GM21423 (cell line): ENCODE results near the gene MBP.

Experiments
- ATAC-seq: cut with Tn5 transposase; IDR thresholded peaks from one replicate; pipeline ENCODE4 v1.9.1; 2021; ENCODE audit warnings: mild to moderate bottlenecking, moderate library complexity; ENCODE audit not compliant: unreplicated experiment

The MBP gene

DNA sequence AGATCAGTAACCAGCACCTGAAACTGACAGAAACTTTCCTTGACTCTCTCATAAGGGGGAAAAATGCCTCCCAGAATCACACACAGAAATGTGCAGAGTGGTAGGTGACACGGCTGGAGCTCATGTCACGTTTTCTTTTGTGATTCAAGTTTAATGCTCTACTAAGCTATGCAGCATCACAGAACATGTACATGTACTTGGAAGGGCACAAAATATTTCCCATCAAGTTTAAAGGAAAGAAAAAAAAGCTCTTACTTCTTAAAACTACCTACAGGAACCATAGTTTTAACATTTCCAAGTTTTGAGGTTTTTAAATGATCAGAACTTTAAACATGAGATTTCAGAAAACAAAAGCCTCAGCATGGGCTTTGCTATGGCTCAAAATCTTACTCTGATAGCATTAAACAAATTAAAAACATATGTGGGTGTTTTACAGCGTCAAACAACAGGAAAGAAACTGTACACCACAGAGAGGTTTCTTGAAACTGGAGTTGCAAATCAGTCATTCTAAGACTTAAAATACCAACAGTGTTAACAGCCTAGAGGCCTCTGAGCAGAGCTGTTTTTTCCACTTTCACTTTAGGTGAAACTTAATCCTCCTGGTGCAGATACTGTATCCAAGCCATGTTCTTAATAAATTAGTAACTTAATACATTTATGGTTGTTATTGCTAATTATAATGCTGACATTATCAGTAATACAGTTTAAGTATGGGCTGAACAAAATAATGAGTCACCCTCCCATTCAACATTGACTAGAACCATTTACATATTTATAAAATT is 30.1 kb downstream of the MBP start:
- peak; percentile 71 for ATAC-seq

DNA sequence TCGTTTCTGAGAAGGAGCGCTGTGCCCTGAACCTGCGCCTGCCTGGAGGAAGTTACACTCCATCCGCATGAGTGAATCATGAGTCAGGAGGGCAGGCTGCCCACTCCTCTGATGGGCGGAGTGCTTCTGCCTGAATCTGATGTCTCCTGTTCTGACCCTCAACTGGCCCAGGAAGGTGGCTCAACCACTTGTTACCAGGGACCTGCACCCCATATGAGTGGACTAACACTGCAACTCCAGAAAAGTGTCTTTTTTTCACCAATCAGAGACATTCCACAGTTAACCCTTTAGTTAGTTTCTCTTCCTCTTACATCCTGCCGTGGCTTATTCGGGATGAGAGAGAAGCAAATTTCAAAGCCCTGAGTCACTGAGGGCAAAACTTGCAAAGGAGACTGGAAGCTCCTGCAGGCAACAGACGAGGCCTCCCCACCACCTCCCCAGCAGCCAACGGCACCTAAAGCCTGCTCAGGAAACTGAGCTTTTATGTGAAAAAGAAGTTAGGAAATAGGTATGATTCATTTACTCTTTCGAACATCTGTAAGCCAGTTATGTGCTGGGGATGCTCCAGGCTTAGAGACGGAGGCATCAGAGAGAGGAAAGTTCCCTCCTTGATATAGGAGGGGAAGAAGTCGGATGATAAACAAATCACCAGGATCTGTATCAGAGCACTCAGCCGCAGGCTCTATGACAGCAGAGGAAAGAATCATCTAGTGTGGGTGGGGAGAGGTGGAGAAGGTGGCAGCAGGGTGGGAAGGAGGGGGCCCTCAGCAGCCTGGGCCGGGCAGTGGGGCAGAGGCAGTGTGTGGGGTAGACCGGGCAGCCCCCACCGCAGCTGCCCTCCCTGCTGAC is 30.9 kb downstream of the MBP start:
- peak; percentile 29 for ATAC-seq

DNA sequence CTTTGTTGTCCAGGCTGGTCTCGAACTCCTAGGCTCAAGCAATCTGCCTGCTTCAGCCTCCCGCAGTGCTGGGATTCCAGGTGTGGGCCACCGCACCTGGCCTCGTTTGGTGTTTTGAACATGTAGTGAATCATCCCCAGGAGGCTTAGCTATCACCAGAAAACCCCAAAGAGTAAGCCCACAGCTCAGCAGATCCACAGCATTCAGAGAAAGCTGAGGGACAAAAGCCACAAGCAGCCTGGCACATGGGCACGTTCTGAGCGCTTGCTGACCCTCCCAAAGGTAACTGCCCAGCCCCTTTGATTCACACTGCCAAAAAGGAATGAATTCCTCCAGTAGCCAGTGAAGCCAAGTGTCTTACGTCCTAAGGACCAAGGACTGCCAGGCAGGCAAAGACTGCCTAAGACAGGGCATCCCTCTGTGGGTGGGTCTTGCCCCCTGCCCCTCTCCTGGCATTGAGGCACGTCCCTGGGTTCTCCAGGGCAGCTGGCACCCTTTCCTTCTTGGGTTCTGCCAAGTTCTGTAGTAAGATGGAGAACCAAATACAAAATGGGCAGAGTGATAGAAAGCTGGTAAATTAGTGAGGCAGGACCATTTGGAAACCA is 31.7 kb downstream of the MBP start:
- ATAC-seq, result no peak

- ATAC-seq, result peak; percentile 28
Measured at GRCh38 chr18:77099485-77100370, 32.9 kb downstream of the MBP start.

- ATAC-seq, result no peak
Measured at GRCh38 chr18:77098538-77099174, 33.9 kb downstream of the MBP start.

- no peak for ATAC-seq
Measured at GRCh38 chr18:77098029-77098428, 34.6 kb downstream of the MBP start.

GRCh38 chr18:77096936-77097886 is 35.4 kb downstream of the MBP start:
- ATAC-seq, result no peak

DNA sequence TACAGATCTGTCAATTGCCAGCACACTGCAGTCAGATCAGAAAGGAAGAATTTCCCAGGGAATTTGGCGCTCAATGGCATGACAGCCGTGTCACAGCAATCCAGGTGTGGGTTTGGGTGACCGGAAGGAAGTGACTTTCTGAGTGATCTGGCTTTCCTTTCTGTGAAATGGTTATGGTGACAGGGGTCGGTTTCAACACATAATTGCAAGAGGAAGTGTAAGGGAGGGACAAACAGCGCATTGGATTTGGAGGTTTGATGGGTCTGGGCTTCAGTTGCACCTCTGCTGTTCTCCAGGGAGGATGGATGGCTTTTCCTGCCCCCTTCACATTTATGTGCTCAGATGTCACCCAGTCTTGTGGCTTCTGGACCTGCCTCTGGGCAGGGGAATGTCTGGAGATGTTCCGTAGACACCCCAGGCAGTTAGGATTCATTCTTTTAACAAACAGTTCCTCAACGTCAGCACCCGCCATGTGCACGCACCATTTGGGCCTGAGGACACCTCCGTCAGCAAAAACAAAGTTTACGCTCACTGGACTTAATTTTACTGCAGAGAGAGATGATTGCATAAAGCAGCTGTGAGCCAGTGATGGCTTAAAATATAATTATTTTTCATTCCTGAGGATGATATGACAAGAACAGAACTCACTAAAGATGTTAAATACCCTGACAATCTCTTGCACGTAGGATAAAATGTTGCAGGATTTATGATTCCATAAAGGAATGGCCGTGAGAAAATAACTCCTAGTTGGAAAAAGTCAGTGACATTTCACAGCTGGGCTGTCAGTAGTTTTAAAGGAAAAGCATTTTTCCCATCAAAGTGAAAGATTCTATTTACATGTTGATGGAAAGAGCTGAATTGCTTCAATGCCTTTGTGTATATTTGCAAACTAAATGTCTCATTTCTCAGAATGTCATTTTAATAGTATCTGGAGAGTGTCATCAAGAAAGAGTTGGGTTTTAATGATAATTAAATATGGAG is 36.9 kb downstream of the MBP start:
- no peak for ATAC-seq

- no peak for ATAC-seq
Measured at GRCh38 chr18:77093586-77093985, 39.0 kb downstream of the MBP start.

DNA sequence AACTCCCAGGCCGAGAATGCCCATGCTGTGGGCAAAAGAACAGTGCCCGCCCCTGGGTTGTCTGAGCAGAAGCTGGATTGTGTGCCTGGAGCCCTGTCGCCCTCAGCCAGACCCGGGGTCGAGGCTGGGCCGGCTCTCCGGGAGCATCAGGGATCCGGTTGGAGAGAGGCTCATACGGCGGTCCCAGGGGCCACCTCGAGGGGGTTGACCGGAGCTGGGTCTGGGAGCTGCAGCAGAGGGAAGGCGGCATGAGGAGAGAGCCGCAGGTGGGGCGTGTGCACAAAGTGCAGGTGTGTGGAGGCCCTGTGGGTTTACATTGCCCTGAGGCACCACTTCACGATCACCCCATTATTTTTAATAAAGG is 39.5 kb downstream of the MBP start:
- ATAC-seq, result no peak

DNA sequence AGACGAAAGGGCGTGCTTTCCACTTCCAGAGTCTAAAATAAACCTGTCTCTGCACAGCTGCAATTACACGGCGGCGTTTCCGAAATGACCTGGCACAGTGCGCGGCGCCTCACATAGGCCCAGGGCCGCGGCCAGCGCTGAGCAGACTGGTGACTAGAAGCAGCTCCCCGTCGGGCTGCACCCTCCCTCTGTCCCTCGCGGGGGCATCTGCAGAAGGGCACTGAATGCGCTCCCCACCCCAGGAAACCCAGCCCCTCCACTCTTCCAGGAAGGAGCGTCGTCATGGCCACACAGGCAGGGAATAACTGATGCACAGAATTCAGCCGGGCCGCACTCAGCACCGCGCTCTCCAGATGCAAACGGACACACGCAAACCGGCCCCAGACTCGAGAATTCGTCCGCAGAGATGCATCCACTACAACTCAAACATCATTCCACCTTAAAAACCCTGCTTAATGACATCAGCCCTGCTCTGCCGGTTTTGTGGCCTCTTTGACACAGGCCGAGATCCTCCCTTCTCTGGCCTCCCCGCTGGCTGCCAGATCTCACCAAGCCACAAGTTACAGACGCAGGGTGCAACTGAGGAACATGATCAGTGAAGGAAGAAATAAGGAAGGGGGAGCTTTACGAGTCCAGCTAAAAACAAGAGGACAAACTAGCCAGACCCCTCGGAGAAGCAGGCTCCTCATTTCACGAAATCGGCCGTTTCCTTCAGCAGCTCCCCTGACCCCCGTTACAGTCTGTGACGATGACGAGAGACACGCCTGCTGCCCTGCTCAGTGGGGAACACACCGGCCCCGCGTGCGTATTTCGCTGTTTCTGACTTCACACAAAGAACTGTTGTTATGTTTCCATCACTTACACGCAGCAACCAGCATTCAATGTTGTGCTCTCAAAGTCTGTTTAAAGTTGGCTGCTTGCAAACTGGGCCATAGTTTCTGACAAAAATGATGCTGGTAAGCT is 40.2 kb downstream of the MBP start:
- no peak for ATAC-seq

GRCh38 chr18:77091366-77091765 is 41.2 kb downstream of the MBP start:
- ATAC-seq, result no peak

GRCh38 chr18:77090546-77091174 is 41.9 kb downstream of the MBP start:
- no peak for ATAC-seq

- ATAC-seq, result no peak
Measured at GRCh38 chr18:77089723-77090285, 42.8 kb downstream of the MBP start.

GRCh38 chr18:77088963-77089722 is 43.4 kb downstream of the MBP start:
- ATAC-seq, result no peak
